DMS 273 treated with DMSO at 0.1 percent for 48 hours (cell line): ENCODE measurements around the gene DENND1A.
"Not testable (repeated sequence)": the region's sequence is repeated elsewhere in the genome, so short reads cannot be mapped to it uniquely, and the experiment has no call there.

Experiments
- DNase-seq: peaks from one replicate; lab custom pipeline; 2025; lab: John Stamatoyannopoulos, UW

Gene DENND1A, protein sequence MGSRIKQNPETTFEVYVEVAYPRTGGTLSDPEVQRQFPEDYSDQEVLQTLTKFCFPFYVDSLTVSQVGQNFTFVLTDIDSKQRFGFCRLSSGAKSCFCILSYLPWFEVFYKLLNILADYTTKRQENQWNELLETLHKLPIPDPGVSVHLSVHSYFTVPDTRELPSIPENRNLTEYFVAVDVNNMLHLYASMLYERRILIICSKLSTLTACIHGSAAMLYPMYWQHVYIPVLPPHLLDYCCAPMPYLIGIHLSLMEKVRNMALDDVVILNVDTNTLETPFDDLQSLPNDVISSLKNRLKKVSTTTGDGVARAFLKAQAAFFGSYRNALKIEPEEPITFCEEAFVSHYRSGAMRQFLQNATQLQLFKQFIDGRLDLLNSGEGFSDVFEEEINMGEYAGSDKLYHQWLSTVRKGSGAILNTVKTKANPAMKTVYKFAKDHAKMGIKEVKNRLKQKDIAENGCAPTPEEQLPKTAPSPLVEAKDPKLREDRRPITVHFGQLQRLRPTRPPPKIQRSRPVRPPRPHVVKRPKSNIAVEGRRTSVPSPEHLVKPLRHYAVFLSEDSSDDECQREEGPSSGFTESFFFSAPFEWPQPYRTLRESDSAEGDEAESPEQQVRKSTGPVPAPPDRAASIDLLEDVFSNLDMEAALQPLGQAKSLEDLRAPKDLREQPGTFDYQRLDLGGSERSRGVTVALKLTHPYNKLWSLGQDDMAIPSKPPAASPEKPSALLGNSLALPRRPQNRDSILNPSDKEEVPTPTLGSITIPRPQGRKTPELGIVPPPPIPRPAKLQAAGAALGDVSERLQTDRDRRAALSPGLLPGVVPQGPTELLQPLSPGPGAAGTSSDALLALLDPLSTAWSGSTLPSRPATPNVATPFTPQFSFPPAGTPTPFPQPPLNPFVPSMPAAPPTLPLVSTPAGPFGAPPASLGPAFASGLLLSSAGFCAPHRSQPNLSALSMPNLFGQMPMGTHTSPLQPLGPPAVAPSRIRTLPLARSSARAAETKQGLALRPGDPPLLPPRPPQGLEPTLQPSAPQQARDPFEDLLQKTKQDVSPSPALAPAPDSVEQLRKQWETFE

DNA sequence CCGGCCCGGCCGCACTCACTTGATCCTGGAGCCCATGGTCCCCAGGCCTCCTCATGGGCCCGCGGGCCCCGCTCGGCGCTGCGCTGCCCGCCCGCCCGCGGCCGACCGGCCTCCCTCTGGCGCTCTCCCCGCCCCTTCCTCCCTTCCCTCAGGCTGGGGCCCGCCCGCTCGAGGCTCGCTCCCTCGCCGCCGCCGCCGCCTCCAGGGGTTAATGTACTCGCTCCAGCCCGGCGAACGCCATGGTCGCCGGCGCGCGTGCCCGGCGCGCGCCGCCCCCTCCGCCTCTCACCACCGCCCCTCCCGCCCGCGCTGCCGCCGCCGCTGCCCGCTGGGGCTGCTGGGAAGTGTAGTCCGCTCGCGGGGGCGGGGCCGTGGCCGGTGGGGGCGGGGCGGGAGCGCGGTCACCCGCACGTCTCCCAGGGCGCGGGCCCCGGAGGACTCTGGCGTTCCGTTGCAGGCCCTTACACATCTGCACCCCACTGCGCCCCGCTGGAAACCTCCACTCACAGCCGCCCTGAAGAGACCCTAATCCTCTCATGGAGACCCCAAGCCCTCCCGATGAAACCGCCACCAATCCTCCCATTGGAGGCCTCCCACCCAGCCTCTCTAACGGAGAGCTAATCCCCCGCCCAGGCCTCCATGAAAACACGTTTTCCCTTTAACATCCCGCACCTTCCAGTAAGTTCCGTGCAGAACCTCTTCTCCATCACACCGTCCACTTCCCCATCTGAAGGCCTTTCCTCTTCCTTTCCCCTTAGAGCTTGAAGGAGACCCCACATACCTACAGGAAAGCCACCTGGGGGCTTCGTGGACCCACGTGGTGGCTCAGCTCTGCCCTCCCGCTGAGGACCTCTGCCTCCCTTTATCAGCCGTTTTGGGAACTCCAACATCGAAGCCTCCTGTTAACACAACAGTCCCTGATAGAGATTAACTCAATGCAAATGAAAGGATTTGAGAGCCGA, at the start of gene DENND1A:
TSS of gene DENND1A (minus strand) at position 257 of the 962 bp plus-strand sequence. CDS start at position 36, 221 bp downstream.
- peak; percentile 53 for DNase-seq

DNA sequence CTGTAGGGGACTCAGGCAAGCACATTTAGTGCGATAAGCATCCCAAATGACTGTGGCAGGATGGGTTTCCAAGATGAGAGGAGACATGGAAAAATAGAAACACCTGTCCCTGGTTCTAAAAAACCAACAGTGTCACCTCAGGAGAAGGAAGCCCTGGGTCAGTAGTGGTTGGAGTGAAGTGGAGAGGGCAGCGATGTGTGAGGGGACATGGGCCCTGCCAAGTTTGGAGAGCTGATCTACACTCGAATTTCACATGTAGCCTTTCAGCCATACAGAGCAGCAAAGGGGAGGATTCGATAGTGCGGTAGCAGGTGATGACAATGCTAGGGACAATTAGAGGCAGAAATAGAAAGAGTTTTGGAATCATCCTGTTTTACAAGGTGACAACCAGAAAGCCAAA, 49.1 kb upstream of the DENND1A start:
- DNase-seq, result no peak

DNA sequence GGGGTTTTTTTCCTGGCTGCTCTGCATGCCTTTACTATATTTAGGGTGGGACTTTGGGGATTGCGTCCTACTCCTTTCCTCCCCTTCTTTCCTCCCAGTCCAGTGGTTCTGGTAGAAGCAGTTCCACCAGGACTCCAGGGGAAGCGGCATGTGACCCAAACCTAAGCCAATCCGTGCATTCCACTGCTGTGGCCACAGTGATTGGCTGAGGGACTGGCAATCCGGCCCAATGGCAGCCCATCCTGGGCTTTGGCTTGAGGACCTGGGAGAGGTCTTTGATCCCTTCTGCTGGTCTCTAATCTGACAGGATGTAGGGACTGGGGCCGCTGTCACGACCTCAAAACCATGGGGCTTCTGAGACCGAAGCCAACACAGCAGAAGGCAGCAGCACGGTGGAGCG, 46.7 kb upstream of the DENND1A start:
- DNase-seq, result not testable (repeated sequence)

DNA sequence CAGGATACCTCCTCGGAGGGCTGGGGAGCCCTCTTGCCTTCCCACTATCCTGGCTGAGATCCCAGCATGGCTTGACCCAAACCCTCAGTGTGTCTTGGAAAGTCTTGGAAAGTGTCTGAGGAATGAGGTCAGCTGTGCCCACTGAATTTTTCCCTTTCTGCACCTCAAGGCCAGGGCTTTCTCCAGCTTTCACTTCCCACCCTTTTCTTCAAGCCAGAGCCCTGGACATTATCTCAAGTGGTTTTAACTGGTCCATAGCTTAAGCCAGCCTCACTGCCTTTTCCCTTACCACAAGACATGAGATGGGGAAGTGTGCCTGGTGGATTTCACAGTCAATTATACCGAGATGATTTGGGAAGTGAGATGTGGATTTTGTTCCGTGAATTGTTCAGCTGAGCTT, 45.9 kb upstream of the DENND1A start:
- no peak for DNase-seq

DNA sequence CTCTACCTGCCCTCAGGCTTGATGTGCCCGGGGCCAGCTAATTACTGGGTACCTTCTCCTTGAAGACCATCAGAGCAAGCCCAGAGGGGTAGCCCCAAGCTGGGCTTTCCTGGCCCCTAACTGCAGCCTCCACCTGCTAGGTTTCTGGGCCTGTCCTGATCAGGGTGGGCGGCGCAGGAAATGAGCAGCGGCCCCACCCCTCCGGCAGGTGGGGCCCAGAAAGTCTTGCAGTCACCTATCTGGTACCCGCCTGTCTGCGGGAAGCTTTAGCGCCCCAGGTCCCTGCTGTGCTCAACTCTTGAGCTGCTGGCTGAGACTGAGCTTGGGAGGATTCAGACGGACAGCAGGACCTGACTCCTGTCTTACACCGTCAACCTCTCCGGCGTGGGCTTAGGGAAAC, 44.5 kb upstream of the DENND1A start:
- DNase-seq, result no peak

DNA sequence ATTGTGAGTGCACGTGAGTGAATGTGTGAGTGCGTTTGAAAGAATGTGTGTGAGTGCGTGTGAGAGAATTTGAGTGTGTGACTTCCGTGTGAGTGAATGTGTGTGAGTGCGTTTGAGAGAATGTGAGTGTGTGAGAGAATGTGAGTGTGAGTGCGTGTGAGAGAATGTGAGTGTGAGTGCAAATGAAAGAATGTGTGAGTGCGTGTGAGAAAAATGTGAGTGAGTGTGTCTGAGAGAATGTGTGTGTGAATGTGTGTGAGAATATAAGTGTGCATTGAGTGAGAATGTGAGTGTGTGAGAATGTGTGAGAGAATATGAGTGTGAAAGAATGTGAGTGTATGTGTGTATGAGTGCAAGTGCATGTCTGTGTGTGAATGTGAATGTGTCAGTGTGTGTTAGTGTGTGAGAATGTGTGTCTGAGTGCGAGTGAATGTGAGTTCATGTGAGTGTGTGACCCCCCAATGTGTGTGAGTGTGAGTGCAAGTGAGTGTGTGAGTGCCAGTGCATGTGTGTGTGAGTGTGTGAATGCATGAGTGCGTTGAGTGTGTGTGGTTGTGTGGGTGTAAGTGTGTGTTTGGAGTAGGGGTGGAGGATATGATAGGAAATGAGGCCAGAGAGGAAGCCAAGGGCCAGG, 43.8 kb upstream of the DENND1A start:
- no peak for DNase-seq

DNA sequence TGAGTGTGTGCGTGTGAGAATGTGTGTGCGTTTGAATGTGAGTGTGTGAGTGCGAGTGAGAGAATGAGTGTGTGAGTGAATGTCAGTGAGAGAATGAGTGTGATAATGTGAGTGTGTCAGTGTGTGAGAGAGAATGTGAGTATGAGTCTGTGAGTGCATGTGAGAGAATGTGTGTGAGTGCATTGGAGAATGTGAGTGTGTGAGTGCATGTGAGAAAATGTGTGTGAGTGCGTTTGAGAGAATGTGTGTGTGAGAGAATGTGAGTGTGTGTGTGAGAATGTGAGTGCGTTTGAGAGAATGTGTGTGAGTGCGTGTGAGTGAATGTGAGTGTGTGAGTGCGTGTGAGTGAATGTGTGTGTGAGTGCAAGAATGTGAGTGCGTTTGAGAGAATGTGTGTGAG, 42.7 kb upstream of the DENND1A start:
- no peak for DNase-seq

DNA sequence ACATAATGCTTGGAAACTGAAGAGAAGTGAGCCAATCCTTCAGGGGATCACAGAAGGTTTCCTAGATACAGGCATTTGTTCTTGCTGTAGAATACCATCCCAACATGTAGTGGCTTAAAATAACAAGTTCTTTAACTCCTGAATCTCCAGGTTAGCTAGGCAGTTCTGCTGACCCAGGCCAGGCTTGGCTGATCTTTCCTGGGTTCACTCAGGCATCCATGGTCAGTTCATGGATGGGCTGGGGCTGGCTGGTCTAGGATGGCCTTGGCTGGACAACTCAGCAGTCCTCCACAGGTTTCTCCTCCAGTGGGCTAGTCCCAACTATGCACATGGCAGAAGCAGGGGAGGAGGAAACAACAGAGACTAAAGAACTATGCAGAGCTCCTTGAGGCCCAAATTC, 37.4 kb upstream of the DENND1A start:
- no peak for DNase-seq

DNA sequence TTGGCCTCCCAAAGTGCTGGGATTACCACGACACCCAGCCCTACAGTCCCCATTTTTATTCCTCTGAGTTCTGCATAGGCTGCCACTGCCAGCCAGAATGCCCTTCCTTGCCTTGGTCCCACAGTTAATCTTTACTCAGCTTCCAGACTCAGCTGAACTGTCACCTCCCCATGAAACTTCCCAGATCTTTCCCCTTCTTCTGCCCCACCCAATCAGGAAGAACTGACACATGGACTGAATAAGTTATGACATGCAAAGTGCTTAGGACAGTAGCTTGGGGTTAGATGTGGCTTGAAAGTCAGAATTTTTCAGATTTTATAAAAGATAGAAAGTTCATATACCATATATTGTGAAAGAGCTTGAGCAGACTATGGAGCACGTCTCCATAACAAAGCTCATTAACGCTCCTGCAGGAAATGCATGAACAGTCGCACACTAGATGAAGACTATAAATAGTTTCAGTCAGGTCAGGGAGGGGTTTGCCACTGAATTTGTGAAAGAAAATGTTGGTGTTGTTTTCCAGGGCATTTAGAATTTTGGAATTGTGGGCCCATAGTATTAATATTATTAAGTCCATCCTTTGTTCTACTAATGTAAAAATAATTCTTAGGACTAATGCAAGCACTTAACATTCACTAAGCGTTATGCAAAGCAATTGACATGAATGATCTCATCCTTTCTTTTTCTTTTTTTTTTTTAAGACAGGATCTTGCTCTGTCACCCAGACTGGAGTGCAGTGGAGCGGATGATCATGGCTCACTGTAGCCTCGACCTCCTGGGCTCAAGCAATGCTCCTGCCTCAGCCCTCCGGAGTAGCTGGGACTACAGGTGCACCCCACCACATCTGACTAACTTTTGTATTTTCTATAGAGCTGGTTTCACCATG, 36.1 kb upstream of the DENND1A start:
- DNase-seq, result no peak

DNA sequence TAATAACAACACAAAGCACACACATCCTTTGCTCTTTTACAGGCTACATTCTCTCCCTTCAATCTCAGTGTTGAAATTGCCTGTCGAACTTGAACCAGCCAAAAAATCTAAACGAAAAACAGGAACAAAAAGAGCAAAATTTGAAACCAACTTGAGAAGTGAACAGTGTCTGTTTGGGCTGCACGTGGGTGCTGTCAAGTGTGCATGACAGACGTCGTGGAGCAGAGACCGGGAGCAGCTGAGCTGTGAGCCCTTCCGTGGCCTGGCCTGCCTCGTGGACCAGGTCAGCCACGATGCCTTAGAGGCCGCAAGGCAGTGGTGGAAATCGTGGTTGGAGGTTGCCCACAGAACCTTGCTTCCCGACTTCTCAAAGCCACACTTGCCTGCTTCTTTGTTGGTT, 34.8 kb upstream of the DENND1A start:
- DNase-seq, result no peak

DNA sequence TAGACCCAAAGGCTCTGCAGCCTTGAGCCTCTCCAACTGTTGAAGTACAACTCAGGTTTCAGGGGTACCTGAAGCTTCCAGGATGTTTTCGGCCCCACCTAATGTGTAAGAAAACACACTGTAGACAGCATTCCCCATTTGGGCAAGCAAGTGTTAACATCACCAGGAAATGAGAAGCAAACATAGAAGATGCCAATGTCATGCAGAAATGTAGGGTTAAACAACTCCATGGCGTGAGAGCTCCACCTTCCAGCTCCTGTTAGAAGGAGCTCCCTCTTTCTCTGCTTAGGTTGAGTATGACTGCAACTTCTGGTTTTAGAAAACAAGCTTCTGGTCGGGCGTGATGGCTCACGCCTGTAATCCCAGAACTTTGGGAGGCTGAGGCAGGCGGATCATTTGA, 31.0 kb upstream of the DENND1A start:
- DNase-seq, result no peak

DNA sequence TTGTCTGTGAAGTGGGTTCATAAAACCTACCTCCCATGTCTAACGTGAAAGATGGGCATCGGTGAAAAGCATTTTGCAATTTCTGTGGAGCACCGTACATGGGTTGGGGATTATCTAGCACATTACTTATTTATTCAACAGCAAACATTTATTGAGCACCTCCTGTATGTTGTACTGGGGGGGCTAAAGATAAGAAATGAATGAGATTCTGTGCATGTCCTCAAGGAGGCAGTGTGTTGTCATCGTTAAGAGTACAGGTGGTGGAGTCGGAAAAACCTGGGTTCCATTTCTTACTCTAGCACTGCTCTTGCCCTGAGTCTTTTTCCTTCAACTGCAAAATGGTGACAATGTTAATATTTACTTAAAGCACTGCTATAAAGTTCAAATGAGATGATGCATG, 30.4 kb upstream of the DENND1A start:
- DNase-seq, result no peak

DNA sequence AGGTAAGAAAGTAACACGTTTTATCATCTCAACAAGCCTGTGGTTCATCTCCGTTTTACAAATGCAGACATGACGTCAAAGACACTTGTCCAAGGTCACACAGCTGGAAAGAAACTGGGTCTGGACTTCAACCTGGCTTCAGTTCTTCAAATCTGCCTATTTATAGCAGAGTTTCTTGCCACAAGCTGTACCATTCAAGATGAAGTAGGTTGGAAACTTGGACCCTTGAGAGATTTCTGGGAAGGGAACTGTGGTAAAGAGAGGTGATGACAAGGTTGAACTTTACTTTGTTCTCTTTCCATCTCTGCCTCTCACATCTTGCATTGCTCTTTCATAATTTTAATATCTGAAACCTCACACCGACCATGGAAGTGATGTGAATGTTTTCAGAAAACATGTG, 29.9 kb upstream of the DENND1A start:
- DNase-seq, result no peak

DNA sequence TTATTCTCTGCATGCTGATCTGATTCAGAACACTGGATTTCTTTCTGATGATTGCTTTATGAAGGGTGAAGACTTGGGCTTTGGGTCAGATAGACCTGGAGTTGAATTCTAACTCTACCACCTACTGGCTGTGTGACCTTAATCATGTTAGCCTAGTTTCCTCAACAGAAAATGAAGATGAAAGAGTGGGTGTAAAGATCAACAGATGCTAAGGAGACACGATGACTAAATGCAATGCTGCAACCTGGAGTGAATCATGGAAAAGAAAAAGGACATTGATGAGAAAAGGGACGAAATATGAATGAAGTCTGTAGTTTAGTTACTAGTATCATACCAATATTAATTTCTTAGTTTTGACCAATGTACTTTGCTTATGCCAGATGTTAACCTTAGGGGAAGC, 27.8 kb upstream of the DENND1A start:
- no peak for DNase-seq

DNA sequence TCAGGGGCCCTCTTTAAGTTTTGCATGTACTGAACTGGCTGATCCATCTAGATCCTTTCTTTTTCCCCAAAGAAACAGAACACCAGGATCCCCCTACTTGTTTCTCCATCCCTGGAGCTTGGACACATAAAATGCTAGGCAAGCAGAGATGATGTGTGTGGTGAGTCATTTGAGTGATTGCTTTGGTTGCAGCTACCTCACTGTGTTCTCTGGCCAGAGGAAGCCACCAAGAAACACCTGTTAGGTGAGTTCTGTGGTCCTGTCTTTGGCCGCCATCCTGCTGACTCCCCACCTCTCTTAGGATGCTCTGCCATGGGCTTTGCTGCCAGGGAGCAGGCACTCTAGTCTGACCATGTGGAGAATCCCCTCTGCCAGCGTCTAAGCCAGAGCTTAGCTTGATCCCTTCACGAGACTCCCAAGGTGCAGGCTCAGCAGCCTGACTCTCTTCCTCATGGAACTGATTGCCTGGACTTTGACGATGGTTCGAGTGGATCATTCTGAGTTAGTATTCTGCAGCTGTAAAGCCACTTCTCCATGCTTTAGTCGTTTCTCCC, 27.3 kb upstream of the DENND1A start:
- no peak for DNase-seq

DNA sequence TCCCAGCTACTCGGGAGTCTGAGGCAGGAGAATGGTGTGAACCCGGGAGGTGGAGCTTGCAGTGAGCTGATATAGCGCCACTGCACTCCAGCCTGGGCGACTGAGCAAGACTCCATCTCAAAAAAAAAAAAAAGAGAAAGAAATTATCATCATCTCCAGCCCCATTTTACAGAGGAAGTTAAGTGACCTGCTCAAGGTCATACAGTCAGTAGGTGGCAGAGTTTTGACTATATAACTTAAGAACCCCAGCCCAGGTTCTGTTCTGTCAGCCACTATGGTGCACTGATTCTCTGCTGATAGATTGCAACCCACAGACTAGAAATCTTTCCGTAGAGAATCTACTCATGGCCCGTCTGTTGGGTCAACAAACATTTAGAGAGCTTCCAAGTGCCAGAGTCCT, 25.7 kb upstream of the DENND1A start:
- DNase-seq, result no peak

DNA sequence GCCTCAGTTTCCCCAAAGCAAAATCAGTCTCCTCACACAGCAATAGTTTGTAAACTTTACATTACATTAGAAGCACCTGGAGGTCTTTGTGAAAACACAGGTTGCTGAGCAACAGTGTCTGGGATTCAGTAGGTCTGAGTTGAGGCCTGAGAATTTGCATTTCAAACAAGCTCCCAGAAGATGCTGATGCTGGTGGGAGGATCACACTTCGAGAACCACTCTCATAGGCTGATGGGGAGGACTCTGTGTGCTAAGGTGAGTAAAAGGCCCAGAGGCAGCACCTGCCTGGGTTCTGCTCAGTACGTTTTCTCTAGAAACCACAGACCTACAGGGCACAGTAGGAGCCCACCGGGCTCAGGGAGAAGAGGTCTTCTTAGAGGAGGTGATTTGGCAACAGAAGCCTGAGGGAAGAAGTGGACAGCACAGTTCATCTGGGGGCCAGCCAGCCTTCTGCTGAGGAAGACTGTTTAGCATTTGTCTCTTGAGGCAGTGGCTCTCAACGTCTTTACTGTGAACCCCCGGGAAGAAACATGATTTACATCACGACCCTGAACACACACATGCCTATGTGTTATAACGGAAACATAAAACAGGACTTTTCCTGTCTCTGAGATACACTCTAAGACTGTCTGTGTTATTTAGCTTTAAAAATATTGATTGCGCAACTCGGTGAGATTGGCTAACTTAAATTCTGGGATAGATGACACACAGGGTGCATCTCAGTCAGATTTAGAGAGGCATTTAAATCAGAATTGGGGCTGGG, 24.8 kb upstream of the DENND1A start:
- no peak for DNase-seq

DNA sequence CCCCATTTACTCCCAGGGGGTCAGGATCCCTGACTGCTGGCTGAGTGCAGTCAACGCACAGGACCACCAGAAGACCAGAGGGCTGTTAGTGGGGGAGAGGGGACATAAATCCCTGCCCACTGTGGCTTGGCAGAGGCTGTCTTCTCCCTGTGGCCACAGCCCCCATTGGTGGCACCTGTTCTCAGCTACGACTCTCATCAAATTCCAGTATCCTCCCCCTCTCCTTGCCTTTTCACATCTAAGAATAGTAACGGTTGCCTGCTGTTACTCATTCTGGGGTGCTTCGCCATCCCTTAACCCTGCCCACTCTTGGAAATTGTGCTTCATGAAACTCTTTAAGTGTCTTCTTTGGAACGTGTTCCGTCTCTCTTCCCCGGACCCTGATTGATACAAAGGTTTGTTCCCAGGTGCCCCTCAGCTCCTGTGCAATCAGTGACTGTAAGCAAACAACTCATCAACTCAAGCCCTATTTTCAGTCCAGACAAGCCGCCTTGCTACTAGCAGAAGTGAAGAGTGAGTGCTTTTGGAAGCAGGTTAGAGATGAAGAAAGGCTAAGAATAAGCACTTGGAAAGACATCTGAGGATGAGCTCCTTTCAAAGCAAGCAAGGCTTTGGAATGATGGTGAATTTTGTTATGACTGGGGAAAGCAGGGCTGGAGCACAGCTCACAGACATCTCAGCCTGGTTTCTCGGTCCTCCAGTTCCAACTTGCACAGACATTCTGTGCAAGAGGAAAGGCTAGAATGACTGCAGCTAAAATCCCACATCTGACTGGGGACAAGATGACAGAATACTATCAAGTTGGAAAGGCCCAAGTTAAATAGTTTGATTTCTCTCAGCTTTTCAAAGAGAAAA, 22.9 kb upstream of the DENND1A start:
- no peak for DNase-seq
